GM21528 (cell line): Measurements from ENCODE around the gene KLHL6.
"Not testable (repeated sequence)": the region's sequence is repeated elsewhere in the genome, so short reads cannot be mapped to it uniquely, and the experiment has no call there.

Experiments used
- ATAC-seq: cut with Tn5 transposase; IDR thresholded peaks from one replicate; pipeline ENCODE4 v1.9.1; 2021; ENCODE audit warnings: mild to moderate bottlenecking, moderate library complexity; ENCODE audit not compliant: unreplicated experiment, low FRiP score

Gene KLHL6

GRCh38 chr3:183490211-183490601, 65.3 kb downstream of the KLHL6 start:
- ATAC-seq = no peak

- ATAC-seq = no peak
Measured at GRCh38 chr3:183489455-183490210, 65.9 kb downstream of the KLHL6 start.

GRCh38 chr3:183488343-183488742, 67.2 kb downstream of the KLHL6 start:
- ATAC-seq = no peak

- ATAC-seq = no peak
Measured at GRCh38 chr3:183487896-183488295, 67.6 kb downstream of the KLHL6 start.

DNA sequence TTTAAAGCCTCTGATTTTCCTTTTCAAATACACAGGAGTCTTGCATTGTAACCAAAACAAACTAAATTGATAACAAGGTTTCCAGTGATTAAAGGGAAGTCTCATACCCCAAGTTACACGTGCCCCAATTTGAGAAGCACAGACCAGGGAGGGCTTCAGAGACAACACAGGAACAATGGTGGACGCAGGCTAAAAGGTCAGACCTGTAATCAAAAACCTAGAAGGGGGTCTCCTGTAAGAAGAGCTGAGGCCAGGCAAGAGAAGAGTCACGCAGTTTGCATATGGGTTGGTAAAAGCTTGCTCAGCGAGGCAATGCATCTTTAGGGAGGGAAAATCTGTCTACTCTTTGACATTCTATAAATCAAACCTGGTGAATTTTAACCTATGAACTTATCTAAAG, 68.5 kb downstream of the KLHL6 start:
- ATAC-seq = no peak

GRCh38 chr3:183486472-183486871, 69.0 kb downstream of the KLHL6 start:
- no peak for ATAC-seq

GRCh38 chr3:183485585-183485984, 69.9 kb downstream of the KLHL6 start:
- no peak for ATAC-seq

GRCh38 chr3:183485093-183485492, 70.4 kb downstream of the KLHL6 start:
- ATAC-seq = no peak

DNA sequence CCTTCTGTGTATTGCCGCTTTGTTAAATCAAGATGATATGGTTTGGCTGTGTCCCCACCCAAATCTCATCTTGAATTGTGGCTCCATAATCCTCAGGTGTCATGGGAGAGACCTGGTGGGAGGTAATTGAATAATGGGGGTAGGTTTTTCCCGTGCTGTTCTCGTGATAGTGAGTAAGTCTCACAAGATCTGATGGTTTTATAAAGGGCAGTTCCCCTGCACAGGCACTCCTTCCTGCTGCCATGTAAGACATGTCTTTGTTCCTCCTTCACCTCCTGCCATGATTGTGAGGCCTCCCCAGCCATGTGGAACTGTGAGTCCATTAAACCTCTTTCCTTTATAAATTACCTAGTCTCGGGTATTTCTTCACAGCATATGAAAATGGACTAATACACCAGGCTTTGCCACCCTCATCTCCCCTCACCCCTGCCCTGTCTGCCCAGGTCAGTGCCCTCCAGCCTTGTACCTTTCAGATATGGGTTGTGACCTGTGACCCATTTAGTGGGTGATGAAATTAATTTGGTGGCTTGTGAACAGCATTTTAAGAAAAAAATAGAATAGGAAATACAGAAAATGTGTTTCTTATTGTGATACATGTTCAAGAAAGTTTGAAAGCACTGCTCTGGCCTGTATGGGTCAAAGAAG, 71.0 kb downstream of the KLHL6 start:
- ATAC-seq = no peak

DNA sequence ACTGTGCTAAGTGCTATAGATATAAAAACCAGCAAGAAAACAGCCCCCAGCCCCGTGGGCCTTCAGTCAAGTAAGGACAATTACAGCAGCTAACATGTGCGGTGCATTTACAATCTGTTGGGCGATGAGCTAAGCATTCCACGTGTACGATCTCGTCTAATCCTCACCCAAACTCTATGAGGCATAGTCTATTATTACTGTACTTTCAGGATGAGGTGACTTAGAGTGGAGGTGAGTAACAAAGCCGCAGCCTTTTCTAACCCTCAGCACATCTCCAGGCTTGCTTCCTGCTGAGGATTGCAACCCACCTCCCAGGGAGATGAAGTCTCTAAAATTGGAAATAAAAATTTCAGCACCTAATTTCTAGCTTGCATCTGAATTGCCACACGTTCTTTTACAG, 73.9 kb downstream of the KLHL6 start:
- no peak for ATAC-seq

DNA sequence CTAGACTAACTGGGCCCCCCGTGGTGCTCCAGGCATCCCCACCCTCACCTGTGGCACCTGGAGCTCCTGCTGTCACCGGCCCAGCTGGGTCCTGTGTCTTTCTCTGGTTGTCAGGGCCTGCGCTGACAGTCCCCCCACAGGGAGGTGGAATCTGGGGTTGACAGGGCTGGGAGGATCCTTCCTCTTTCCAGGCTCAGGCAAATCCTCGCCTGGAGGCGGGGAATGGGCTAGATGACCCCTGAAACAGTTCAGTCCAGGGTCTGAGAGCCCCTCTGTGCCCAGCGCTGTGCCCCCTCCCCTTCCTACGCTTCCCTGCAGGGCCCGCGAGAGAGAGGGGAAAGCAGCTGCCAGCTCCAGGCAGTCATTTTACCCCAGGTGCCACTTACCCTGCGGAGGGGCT, 77.0 kb downstream of the KLHL6 start:
- ATAC-seq = no peak

DNA sequence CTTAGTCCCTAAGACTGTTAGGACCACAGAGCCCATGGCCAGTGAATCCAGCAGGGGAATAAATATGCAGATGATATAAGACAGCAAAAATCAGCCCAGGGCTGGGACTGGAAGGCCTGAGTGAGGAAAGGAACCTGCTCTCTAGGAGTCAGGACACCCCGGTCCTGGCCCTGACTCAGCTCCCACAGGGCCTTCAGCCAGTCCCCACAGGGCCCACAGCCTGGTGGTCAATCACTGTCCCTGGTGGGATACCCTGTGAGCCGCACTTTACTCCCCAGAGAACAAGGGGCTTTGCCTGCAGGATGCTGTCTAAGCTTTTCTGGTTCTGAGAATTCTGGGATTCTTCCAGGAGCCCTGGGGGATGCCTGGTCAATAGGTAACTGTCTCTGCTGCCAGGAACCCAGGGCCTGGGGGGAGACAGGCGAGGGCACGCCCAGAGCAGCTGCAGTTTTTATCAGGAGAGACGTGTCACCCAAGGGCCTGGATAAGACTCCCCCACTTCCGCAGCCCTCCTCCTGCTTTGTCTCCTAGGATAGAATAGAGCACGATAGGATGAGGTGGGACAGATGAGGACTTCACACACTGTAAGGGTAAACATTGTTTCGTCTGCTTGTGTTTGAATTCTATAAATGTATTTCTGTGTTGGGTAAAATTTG, 77.6 kb downstream of the KLHL6 start:
- ATAC-seq = no peak

GRCh38 chr3:183475764-183476162, 79.7 kb downstream of the KLHL6 start:
- ATAC-seq = not testable (repeated sequence)

GRCh38 chr3:183475016-183475763, 80.3 kb downstream of the KLHL6 start:
- no peak for ATAC-seq

GRCh38 chr3:183473969-183474368, 81.5 kb downstream of the KLHL6 start:
- no peak for ATAC-seq

- ATAC-seq = no peak
Measured at GRCh38 chr3:183472155-183472554, 83.4 kb downstream of the KLHL6 start.

DNA sequence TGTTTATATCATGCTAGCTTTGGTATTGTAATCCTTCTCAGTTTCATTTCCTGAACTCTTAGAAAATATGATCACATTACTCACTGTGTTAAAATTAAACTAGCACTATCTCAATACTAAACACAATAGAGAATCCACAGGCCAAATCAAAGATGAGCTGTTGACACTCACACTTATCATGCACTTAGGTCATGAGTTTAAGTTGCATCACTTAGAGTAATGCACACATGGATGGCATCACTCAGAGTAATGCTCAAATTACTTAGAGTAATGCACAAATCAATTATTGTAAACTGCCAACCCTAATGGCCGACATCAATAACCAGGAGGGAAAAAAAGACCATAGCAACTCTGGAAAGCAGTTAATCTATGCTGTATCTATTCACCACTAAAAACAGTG, 87.1 kb downstream of the KLHL6 start:
- ATAC-seq = no peak

DNA sequence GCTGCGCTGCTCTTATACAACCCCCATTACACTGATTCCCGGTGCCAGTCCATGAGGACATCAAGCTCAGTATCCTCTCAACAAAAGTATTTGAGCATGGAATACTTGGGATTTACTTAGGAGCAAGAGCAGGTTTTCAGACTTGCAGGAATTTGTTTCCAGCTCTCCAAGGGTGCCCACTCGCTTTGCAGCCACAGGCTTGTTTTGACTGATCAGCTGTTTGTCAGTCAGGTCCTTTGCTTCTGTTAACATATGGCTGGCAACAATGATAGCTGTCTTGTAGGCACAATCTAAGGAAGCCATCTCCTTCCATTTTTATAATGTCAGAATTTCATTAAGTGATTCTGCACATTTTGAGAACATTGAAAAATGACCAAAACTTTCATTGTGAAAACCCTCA, 88.9 kb downstream of the KLHL6 start:
- no peak for ATAC-seq

GRCh38 chr3:183465710-183466109, 89.8 kb downstream of the KLHL6 start:
- not testable (repeated sequence) for ATAC-seq

GRCh38 chr3:183464480-183464879, 91.0 kb downstream of the KLHL6 start:
- ATAC-seq = no peak
